Hematopoietic multipotent progenitor cell treated with erythropoietin and hydrocortisone succinate and interleukin-3 and kit ligand, for 17 days (in vitro differentiated cells): ENCODE measurements around the gene SLC7A10.

ENCODE experiments used
- DNase-seq: peaks from one replicate; pipeline ENCODE4 v3.0.0-alpha.2; 2015; ENCODE audit warnings: low spot score

SLC7A10 gene

GRCh38 chr19:33225458-33225926 lies at the start of gene SLC7A10:
SLC7A10 (minus strand) TSS chr19:33225850; CDS start chr19:33225703, 147 bp downstream.
- no peak for DNase-seq

GRCh38 chr19:33274663-33275558 lies 49.3 kb upstream of the SLC7A10 start:
- no peak for DNase-seq

DNA sequence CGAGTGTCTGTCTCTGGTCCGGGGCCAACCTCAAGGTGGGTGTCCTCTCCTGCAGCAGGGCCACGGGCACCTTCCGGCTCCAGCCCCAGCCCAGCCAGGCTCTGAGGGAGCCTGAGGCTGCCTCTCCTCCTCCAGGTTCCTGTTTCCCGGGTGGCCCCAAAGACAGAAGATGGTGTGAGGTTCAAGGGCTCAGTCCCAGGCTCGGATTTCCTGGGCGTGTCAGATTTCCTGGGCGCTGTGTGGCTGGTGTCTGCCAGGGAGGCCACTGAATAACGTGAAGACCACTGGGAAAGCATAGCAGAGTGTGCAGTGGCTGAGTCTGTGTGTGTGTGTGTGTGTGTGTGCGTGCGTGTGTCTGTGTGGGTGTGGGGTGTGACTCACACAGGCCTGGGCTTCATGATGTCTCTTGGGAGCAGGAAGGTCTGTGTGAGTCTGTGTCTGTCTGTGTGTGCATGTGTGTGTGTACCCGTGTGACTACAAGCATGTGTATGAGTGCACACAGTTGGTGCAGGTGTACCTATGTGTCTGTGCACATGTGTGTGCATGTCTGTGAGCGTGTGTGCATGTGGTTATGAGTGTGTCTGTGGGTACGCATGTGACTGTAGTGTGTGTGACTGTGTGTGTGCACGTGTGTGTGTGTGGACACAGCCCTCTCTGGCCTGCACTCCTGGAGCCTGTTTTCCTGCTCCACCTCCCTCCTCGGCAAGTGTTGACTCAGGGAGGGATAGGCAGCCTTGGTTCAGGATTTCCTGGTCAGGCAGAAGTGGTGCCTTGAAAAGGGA lies 48.4 kb upstream of the SLC7A10 start:
- no peak for DNase-seq

GRCh38 chr19:33273065-33273736 lies 47.6 kb upstream of the SLC7A10 start:
- DNase-seq: no peak

DNA sequence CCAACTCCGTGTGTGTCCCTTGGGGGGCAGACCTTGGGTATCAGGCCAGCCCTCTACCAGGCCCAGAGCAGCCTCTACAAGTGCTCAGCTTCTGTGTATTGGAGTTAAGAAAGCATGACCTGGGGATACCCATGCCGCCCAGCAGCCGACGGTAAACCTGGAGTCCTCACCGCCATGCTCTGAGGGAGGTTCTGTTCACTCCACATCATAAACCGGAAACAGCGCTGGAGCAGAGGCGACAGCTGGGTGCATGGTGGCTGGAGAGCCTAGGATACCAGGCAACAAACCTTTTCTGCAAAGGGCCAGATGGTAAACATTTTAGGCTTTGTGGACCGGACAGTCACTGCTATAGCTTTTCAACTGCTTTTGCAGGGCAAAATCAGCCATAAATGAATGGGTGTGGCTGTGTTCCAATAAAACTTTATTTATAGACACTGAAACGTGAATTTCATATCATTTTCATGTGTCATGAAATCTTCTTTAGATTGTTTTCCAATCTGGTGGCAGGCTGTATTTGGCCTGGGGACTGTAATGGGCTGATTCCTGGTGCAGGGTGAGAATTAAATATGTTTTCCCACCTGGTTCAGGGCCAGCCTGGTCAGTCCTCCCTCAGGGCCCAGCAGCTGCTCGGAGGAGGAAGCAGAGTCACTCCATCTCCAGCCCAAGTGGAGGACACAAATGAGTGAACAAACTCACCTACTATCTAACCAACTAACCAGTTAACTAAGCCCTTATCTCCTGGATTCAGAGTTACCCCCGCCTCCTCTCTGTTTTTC lies 45.8 kb upstream of the SLC7A10 start:
- no peak for DNase-seq

DNA sequence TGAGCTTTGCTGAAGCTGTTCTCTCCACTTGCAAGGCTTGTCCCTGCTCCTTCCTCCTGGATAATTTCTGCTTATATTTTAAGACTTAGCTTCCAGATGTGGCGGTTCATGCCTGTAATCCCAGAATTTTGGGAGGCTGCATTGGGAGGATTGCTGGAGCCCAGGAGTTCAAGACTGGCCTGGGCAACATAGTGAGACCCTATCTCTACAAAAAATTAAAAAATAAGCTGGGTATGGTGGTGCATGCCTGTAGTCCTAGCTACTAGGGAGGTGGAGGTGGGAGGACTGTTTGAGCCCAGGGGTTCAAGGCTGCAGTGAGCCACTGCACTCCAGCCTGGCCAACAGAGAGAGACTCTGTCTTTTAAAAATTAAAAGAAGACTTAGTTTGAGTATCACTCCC lies 45.1 kb upstream of the SLC7A10 start:
- DNase-seq: no peak

DNA sequence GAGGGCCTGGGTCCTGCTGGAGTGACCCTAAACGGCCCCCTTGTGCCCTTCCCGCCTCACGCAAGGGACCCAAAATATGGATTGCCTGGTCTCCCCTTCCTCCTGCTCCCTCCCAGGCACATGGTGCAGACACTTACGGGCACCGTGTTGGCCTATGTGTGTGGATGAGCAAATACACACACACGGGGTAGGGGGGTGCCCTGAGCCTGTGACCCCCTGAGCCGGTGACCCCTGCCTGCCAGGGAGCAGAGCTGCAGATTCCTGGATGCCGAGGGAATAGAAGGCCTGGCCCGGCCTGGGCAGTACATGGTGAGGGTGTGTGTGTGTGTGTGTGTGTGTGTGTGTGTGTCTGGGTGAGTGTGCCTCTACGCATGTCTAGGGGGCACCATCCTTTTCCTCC lies 43.4 kb upstream of the SLC7A10 start:
- no peak for DNase-seq

DNA sequence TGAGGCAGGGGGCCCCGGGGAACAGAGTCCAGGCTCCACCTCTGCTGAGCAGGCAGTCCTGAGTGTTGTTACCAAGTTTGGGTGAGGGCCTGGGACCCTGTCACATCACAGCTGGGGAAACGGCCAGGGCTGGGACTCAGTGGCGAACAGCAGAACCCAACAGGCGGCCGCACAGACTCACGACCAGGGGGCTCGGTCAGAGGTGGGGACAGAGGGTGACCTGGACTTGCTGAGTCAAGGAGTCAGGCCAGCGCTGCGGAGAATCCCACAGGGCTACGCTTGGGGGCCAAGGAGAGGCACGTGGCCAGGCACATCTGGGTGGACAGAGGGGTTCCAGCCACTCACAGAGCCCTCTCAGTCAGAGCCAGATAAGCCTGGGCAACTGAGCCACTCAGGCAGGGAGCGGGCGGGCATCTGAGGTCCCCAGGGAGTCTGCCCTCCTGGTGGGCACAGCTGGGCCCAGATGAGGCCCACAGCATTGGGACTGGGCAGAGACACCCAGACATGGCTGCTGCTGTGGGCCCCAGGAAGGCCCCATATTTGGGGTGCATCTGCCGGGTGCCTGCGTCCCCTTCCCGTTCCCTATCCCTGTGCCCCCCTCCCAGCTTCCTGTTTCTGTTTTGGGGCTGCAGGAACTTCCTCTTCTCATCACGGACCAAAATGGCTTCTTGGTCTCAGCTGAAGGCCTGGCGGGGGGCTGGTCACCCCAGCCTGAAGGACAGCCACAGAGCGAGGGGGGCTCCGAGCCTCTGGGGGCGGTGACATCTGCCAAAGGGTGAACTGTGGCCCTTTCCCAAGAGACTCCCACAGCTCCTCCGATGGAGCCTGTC lies 42.7 kb upstream of the SLC7A10 start:
- no peak for DNase-seq

- DNase-seq: no peak
Measured at GRCh38 chr19:33267706-33268105, 42.1 kb upstream of the SLC7A10 start.

- DNase-seq: no peak
Measured at GRCh38 chr19:33266974-33267484, 41.4 kb upstream of the SLC7A10 start.

DNA sequence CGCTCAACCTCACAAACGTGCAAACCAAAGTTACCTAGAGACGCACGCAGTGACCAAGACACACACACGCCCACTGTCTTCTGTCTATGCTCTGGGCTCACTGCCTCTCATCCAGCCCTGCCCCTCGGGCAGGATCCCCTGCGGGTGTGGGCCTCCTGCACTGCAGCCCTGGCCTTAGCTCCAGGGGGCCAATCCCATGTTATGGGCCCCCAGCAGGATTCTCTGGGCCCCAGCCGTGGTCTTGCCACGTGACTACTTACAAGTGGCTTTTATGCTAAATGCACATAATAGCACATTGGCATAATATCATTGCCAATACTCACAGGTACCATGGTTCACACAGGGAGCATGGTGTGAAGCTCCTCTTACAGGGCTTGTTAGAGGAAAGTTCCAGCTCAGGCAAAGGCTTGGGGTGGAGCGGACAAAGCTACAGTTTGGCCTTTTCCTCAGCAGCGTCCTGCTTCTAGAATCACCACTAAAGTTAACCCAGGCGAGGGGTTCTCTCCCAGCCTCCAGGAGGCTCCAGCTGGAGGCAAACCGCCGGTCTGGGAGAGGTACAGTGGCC lies 39.3 kb upstream of the SLC7A10 start:
- DNase-seq: no peak

GRCh38 chr19:33263325-33264023 lies 37.8 kb upstream of the SLC7A10 start:
- DNase-seq: no peak

DNA sequence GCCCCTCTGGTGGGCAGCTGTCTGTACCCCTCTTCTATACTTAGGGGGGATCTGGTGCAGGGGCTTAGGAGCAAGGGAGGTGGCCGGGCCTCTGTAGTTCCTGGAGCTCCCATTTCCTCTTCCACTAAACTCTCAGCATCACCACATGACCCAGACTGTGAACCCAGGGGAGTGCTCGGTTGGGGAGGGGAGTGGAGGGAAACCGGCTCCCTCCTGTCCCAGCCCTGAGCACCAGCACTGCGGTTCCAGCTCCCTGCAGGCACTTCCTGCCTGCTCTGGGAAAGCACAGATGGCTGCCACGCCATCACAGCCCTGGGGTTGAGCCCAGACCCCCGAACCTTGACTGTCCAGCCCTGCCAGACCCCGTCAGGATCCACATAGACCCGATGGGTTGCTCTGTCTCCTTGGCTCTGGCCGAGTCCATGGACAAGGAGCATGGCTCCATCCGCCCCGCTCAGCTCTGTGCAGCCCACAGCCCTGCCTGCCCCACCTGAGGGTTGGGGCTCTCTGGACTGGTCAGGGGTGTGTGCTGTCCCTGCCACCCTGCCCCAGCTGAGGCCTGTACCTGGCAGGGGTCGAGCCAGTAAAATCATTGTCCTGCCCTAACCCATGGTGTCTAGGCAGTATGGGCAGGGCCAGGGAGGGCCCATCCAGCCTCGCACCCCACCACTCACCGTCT lies 36.0 kb upstream of the SLC7A10 start:
- no peak for DNase-seq

- no peak for DNase-seq
Measured at GRCh38 chr19:33260628-33261418, 35.2 kb upstream of the SLC7A10 start.

DNA sequence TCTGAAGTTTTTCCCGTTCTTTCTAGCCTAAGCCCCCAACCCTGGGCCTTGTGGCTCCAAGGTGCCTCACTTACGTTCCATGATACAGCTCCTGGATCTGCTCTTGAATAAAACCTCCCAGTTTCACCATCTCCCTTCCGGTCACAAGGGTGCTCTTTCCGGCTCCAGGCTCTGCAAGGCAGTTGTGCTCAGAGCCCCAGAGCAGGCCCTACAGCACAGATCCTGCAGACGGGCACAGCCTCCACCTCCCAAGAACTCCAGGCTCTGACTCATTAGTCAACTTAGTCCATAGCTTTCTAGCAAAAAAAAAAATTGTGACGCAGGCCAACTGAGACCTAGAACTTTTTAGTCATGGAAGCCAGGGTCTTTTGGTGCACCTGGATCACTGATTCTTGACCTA lies 33.9 kb upstream of the SLC7A10 start:
- DNase-seq: no peak

GRCh38 chr19:33257828-33258227 lies 32.2 kb upstream of the SLC7A10 start:
- DNase-seq: no peak

GRCh38 chr19:33256261-33256660 lies 30.6 kb upstream of the SLC7A10 start:
- no peak for DNase-seq

DNA sequence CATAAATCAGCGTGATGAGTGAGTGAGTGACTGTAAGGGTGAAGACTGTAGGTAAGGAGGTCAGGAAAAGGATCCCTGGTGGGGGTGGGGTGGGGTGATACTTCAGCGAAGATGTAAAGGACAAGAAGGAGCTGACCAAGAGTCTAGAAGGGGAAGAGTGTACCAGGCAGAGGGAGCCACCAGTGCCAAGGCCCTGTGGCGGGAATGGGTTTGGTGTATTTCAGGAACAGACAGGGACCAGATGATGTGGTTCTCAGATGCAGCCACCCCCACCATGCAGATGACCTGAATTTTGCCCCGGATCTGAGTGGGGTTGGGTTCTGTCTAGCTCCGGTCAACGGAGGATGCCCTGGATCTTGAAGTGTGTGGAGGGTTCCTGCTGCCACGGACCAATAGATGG lies 30.1 kb upstream of the SLC7A10 start:
- no peak for DNase-seq
